ENCODE data around the gene TTC32.
"Not testable (repeated sequence)": the region's sequence is repeated elsewhere in the genome, so short reads cannot be mapped to it uniquely, and the experiment has no call there.

Gene TTC32

GRCh38 chr2:19901442-19902215 is at the start of gene TTC32:
TSS of gene TTC32 (minus strand) at chr2:19901983. CDS start at chr2:19901854, 129 bp downstream.
- DNase-seq (ENCODE audit: low spot score): peak; percentile 88

- DNase-seq (ENCODE audit: low spot score): no peak
Observed at GRCh38 chr2:19949071-19949470, 47.3 kb upstream of the TTC32 start.

GRCh38 chr2:19947184-19947940 is 45.6 kb upstream of the TTC32 start:
- no peak for DNase-seq (ENCODE audit: low spot score)

- no peak for DNase-seq (ENCODE audit: low spot score)
Observed at GRCh38 chr2:19944205-19944845, 42.5 kb upstream of the TTC32 start.

GRCh38 chr2:19943189-19943588 is 41.4 kb upstream of the TTC32 start:
- DNase-seq (ENCODE audit: low spot score): peak; percentile 3

- DNase-seq (ENCODE audit: low spot score): no peak
Observed at GRCh38 chr2:19942199-19942598, 40.4 kb upstream of the TTC32 start.

GRCh38 chr2:19937004-19937403 is 35.2 kb upstream of the TTC32 start:
- no peak for DNase-seq (ENCODE audit: low spot score)

- no peak for DNase-seq (ENCODE audit: low spot score)
Observed at GRCh38 chr2:19936203-19936602, 34.4 kb upstream of the TTC32 start.

GRCh38 chr2:19933351-19933981 is 31.7 kb upstream of the TTC32 start:
- peak; percentile 30 for DNase-seq (ENCODE audit: low spot score)

- DNase-seq (ENCODE audit: low spot score): no peak
Observed at GRCh38 chr2:19932928-19933327, 31.1 kb upstream of the TTC32 start.

- no peak for DNase-seq (ENCODE audit: low spot score)
Observed at GRCh38 chr2:19929226-19929625, 27.4 kb upstream of the TTC32 start.

- not testable (repeated sequence) for DNase-seq (ENCODE audit: low spot score)
Observed at GRCh38 chr2:19927816-19928215, 26.0 kb upstream of the TTC32 start.

GRCh38 chr2:19924526-19924925 is 22.7 kb upstream of the TTC32 start:
- not testable (repeated sequence) for DNase-seq (ENCODE audit: low spot score)

GRCh38 chr2:19922188-19922587 is 20.4 kb upstream of the TTC32 start:
- not testable (repeated sequence) for DNase-seq (ENCODE audit: low spot score)

- no peak for DNase-seq (ENCODE audit: low spot score)
Observed at GRCh38 chr2:19916385-19916950, 14.7 kb upstream of the TTC32 start.

- no peak for DNase-seq (ENCODE audit: low spot score)
Observed at GRCh38 chr2:19914266-19914975, 12.6 kb upstream of the TTC32 start.

- no peak for DNase-seq (ENCODE audit: low spot score)
Observed at GRCh38 chr2:19911808-19912509, 10.2 kb upstream of the TTC32 start.

- no peak for DNase-seq (ENCODE audit: low spot score)
Observed at GRCh38 chr2:19902216-19902740, 495 bp upstream of the TTC32 start.

- no peak for DNase-seq (ENCODE audit: low spot score)
Observed at GRCh38 chr2:19900931-19901441, 797 bp downstream of the TTC32 start.
